Breast epithelium (tissue), 3 donors: ENCODE results near the gene FRMD4A.

ENCODE experiments used
- CTCF ChIP-seq, 3 donors: fragments of 450-650 bp; IDR thresholded peaks; one replicate each; pipeline ENCODE4 v1.5.1; 2016 to 2017; ENCODE audit warnings: antibody characterized with exemption in 3 of 3, mild to moderate bottlenecking in 3 of 3, moderate library complexity in 3 of 3
- POLR2AphosphoS5 ChIP-seq, 3 donors: sonication (generic); formaldehyde crosslinking; IDR thresholded peaks; one replicate each; pipeline ENCODE4 v1.6.1; 2017; ENCODE audit warnings: antibody characterized with exemption in 3 of 3

- no peak for TF ChIP-seq CTCF (IDR thresholded peaks at IDR 0.05)
- no peak for TF ChIP-seq POLR2AphosphoS5 (IDR thresholded peaks at IDR 0.05)
Measured at GRCh38 chr10:13949844-13950542, 380.7 kb downstream of the FRMD4A start.
